ENCODE results near the gene FBXO5.
"Not testable (repeated sequence)": the region's sequence is repeated elsewhere in the genome, so short reads cannot be mapped to it uniquely, and the experiment has no call there.

Gene FBXO5

DNA sequence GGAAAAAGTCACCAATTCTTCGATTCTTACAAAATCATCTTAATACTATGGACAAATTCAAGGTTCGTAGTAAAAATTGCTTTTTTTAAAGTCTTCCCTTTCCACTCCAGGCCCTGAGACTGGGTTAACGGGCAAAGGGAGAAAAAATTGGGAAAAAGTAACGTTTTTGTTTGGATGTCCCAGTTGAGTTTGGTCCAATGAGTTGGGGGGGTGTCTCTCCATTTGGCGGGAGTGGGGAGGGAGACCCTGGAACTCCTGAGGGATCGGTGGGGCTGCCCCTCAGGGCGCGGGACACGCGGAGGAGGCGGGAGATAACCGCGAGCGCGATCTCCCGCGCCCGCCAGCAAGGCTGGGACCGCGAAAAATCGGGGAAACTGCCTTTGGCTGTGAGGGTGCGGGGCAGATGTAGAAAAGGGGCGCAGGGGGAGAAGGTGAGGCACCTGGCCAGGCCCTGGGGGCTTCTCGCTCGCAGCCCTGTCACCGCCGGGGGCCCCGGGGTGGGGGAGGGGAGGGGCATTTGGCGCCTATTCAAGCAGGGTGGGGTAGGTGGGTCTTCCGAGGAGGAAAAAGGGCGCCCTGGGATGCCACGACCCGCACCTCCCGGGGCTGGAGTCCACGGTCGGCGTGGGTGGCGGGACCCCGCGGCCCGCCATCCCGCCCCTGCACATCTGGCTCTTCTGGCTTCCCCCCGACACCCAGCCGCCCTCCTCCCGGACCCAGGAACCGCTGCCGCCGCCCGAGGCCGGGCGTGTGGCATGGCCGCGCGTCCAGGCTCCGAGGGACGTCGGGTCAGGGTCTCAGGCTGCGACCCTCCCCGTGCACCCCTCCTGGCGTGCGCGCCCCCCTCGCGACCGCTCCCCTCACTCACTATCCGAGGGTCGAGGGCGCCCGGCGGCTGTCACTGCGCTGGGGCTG is 595 bp downstream of the FBXO5 start:
- ATAC-seq (replicated peaks) (no peak), DNase-seq (no peak)
- H3K27me3 Mint-ChIP-seq = no peaks in the 10 kb centered on the region
- no peaks in the 10 kb centered on the region for H3K9me3 Mint-ChIP-seq
- peaks cover 32 to 46% of the 10 kb centered on the region in 2 donors for H3K4me1 Mint-ChIP-seq (ENCODE audit: low read depth in 2 of 2)
- H3K4me3 Mint-ChIP-seq = peak overlapping the region; percentile 90 to 91
- H3K27ac Mint-ChIP-seq = peak overlapping the region; percentile 38 to 92
- H3K36me3 Mint-ChIP-seq (ENCODE audit: insufficient read depth) = peaks cover 31% of the 10 kb centered on the region

DNA sequence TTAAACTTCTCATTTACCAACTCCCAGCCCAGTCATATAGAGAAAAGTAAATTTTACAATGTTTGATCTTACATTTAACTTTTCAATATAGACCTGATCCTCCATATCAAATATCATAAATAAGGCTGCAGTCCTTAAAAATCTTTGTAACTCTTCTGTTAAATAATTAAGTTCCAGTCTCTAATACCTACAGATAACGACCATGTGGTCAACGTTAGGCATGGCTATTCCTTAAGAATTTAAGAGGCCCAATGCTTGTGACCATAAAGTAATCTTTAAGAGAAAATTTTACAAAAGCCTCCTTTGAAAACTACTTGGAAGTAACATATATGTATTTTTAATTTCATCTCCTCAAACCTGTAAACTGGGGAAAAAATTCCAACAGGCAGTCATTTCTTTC is 1.6 kb downstream of the FBXO5 start:
- no peaks in the 10 kb centered on the region for H3K9me3 Mint-ChIP-seq
- peaks cover 28% of the 10 kb centered on the region for H3K36me3 Mint-ChIP-seq (ENCODE audit: insufficient read depth)
- no peak overlapping the region for H3K27ac Mint-ChIP-seq
- DNase-seq (no peak), ATAC-seq (replicated peaks) (no peak)
- H3K4me3 Mint-ChIP-seq = peak overlapping the region in 1 of 2 donors; percentile 90
- no peaks in the 10 kb centered on the region for H3K27me3 Mint-ChIP-seq
- H3K4me1 Mint-ChIP-seq (ENCODE audit: low read depth in 2 of 2) = peaks cover 34 to 51% of the 10 kb centered on the region in 2 donors

DNA sequence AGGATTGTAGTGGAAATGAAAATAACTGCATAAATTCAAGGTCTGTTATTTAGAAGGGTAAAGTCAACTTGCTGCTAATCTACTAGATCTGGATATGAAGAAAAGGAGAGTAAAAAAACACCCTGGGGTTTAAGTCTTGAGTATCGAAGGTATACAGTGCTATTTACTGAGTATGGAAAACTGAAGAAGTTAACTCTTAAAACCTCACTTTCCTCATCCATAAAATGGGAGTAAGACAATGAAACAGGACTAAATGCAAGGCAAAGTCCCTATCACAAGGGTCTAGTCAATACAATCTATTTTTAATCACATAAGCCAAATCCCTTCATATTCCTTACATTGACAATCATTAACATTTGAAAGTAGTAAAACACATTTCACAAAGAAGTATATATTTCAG is 2.2 kb downstream of the FBXO5 start:
- Mint-ChIP-seq H3K36me3 (ENCODE audit: insufficient read depth) (peaks cover 28% of the 10 kb centered on the region), H3K4me3 (peak overlapping the region in 1 of 2 donors; percentile 90), H3K9me3 (no peaks in the 10 kb centered on the region), H3K27me3 (no peaks in the 10 kb centered on the region), H3K4me1 (ENCODE audit: low read depth in 2 of 2) (peaks cover 34 to 54% of the 10 kb centered on the region in 2 donors), H3K27ac (no peak overlapping the region)
- DNase-seq (no peak), ATAC-seq (replicated peaks) (no peak)

DNA sequence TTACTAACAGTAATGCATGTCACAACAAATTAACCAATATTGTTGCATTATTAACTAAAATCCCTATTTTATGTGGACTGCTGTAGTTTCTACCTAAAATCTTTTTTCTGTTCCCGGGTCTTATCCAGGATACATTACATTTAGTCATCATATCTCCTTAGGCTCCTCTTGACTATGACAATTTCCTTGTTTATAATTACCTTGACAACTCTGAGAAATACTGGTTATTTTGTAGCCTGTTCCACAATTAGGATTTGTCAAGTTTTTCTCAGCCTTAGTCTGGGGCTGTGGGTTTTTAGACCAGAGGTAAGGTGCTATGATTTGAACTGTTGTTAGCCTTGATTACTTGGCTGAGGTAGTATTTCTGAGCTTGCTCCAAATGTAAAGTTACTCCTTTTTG is 3.7 kb downstream of the FBXO5 start:
- Mint-ChIP-seq H3K4me1 (ENCODE audit: low read depth in 2 of 2) (peaks cover 30 to 53% of the 10 kb centered on the region in 2 donors), H3K27me3 (no peaks in the 10 kb centered on the region), H3K9me3 (no peaks in the 10 kb centered on the region), H3K4me3 (no peak overlapping the region), H3K27ac (no peak overlapping the region), H3K36me3 (ENCODE audit: insufficient read depth) (peaks cover 31% of the 10 kb centered on the region)
- ATAC-seq (replicated peaks) (no peak), DNase-seq (no peak)

DNA sequence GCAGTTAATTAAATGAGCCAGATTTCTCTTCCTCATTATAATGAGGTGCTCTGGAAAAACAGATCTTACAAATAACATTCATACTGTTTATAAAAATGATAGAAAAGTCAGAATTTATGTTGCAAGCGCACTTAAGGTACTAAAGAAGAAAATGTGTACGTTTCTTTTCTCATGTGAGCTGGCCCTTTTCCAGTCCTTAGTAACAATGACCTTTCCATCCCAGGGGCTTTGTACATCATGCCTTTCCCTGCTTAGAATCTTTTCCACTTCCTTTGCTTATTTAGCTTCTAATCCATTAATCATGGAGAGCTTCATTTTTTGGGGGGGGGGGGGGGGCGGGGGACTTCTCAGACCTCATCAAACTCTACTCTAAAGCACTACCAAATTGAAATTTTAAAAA is 4.8 kb downstream of the FBXO5 start:
- Mint-ChIP-seq H3K9me3 (no peaks in the 10 kb centered on the region), H3K4me1 (ENCODE audit: low read depth in 2 of 2) (peaks cover 26 to 50% of the 10 kb centered on the region in 2 donors), H3K27me3 (no peaks in the 10 kb centered on the region), H3K36me3 (ENCODE audit: insufficient read depth) (peaks cover 30% of the 10 kb centered on the region), H3K4me3 (no peak overlapping the region), H3K27ac (no peak overlapping the region)
- no peak for ATAC-seq (replicated peaks)
- DNase-seq = no peak

DNA sequence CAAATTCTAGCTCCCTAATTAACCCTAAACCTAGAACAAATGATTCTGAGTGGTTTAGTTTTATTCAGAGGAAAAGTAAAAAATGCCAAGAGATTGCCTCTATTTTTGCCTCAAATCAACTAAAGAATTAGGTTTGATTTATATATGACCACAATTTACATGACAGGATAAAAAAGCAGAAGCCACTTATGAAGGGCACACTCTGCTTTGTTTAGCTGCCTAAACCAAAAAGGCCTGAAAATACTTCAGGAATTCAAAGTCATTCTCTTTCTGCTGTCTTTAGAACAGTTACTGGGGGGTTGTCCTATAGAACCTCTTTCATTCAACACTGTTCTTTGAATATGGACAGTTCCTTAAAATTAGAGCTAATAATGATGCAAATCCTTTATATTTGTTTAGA is 5.3 kb downstream of the FBXO5 start:
- ATAC-seq (replicated peaks) (no peak), DNase-seq (no peak)
- H3K4me1 Mint-ChIP-seq (ENCODE audit: low read depth in 2 of 2) = peaks cover 26 to 50% of the 10 kb centered on the region in 2 donors
- H3K36me3 Mint-ChIP-seq (ENCODE audit: insufficient read depth) = peaks cover 31% of the 10 kb centered on the region
- no peak overlapping the region for H3K4me3 Mint-ChIP-seq
- H3K27ac Mint-ChIP-seq = no peak overlapping the region
- no peaks in the 10 kb centered on the region for H3K27me3 Mint-ChIP-seq
- H3K9me3 Mint-ChIP-seq = no peaks in the 10 kb centered on the region

DNA sequence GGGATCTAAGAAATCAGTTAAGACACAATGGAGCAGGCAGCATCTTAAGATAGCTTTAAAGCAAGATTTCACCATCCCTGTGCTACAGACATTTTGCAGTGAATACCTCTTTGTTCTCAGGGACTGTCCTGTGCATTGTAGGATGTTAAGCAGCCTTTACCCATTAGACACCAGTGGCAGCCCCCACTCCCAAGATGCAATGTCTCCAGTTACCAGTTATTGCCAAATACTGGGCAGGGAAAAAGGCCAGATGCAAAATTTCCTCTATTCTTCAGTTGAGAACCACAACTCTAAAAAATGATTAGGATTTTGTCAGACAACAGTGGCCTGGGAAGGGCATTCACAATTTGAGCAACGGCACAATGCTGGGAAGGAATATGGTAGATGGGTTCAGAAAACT is 6.1 kb downstream of the FBXO5 start:
- H3K27me3 Mint-ChIP-seq = no peaks in the 10 kb centered on the region
- H3K4me3 Mint-ChIP-seq = no peak overlapping the region
- peaks cover 22 to 47% of the 10 kb centered on the region in 2 donors for H3K4me1 Mint-ChIP-seq (ENCODE audit: low read depth in 2 of 2)
- peak overlapping the region in 1 of 2 donors; percentile 57 for H3K27ac Mint-ChIP-seq
- ATAC-seq (replicated peaks) (no peak), DNase-seq (no peak)
- H3K36me3 Mint-ChIP-seq (ENCODE audit: insufficient read depth) = peaks cover 32% of the 10 kb centered on the region
- no peaks in the 10 kb centered on the region for H3K9me3 Mint-ChIP-seq

DNA sequence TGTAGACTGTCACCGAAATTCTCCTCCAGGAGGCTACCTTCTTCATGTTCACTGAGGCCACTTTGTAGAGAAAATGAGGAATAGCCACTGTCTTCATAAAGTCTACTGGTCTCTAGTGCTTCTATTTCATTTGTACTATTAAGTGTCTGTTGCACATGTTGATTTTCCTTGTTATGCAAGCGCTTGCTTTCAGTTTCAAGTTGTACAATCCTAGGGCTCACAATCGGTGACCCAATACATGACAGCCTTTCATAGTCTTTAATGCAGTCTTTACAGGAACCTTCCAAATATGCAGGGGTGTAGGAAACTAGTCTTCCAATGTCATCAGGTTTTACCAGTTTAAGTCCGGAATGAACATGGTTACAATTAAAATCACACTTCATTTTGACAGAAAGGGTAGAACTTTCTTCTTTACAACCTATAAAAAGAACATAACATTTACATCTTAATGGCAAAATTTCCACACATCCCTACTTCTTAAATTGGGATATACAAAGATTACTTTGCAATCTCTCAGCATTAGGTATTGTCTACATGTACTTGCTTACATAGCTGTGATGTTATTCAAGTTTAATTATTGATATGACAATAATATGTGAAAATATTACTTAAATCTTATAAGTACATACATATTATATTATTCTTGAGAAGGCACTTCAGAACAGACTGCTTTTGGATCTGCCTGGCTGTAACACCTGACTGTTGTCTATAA is 7.5 kb downstream of the FBXO5 start:
- no peaks in the 10 kb centered on the region for H3K27me3 Mint-ChIP-seq
- peaks cover 37% of the 10 kb centered on the region for H3K36me3 Mint-ChIP-seq (ENCODE audit: insufficient read depth)
- H3K9me3 Mint-ChIP-seq = no peaks in the 10 kb centered on the region
- H3K27ac Mint-ChIP-seq = peak overlapping the region; percentile 52 to 65
- ATAC-seq (replicated peaks) (peak; percentile 95), DNase-seq (peak in 2 of 3 experiments; percentile 11 to 13)
- H3K4me1 Mint-ChIP-seq (ENCODE audit: low read depth in 2 of 2) = peaks cover 15 to 36% of the 10 kb centered on the region in 2 donors
- peak overlapping the region; percentile 61 to 64 for H3K4me3 Mint-ChIP-seq

DNA sequence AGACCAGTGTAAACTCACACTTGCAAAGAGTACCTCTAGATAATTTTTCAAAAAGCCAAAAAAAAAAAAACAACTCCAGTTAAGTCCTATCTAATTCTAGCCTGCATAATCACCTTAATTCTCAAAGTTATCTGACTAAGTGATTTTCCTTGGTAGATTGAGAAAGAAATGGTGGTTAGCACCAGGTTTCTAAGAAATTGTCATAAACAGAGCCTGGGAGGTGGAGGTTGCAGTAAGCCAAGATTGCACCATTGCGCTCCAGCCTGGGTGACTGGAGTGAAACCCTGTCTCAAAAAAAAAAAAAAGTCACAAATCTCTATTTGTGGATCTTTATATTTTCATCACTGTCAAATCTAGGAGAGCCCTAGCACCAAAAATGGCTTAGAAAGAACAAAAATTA is 8.9 kb downstream of the FBXO5 start:
- Mint-ChIP-seq H3K36me3 (ENCODE audit: insufficient read depth) (peaks cover 41% of the 10 kb centered on the region), H3K4me3 (peak overlapping the region in 1 of 2 donors; percentile 25), H3K4me1 (ENCODE audit: low read depth in 2 of 2) (peaks cover 12 to 33% of the 10 kb centered on the region in 2 donors), H3K9me3 (peaks cover 6 to 7% of the 10 kb centered on the region in 2 donors), H3K27ac (peak overlapping the region; percentile 53 to 64), H3K27me3 (no peaks in the 10 kb centered on the region)
- no peak for DNase-seq
- ATAC-seq (replicated peaks) = no peak

DNA sequence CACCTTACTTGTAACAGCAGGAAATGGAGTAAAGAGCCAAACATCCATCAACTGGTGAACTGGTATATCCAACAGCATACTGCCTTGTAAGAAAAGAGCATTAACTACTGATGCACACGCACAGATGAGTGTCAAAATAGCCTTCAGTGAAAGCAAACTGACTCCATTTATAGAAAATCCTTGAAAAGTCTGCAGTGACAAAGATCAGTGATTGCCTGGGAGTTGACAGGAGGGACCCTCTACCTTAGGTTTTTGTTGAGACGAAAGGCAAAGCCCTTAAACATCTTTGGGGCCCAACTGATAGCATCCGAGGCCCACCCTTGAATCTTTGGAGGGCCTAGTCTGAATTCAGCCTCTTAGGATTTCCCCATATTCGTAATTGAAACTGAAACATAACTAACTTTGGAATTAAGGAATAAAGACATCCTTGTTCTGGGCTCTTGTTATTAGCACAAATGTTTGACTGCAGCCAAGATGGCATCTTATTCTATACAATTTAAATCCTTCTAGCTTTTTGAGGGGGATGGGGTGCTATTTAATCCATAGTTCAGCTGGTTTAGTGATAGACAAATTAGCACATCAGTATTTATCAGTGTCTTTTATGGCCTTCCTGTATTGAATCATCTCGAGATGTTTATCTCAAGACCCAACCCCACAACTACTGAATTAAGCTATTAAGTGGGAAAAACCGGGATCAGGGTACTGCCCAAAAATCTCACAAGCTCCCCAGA is 13.0 kb downstream of the FBXO5 start:
- no peak overlapping the region for H3K4me3 Mint-ChIP-seq
- H3K27me3 Mint-ChIP-seq = no peaks in the 10 kb centered on the region
- DNase-seq = no peak
- H3K9me3 Mint-ChIP-seq = peaks cover 12 to 18% of the 10 kb centered on the region in 2 donors
- H3K27ac Mint-ChIP-seq = no peak overlapping the region
- H3K36me3 Mint-ChIP-seq (ENCODE audit: insufficient read depth) = peaks cover 36% of the 10 kb centered on the region
- ATAC-seq (replicated peaks) = no peak
- H3K4me1 Mint-ChIP-seq (ENCODE audit: low read depth in 2 of 2) = peaks cover 0 to 7% of the 10 kb centered on the region in 2 donors

DNA sequence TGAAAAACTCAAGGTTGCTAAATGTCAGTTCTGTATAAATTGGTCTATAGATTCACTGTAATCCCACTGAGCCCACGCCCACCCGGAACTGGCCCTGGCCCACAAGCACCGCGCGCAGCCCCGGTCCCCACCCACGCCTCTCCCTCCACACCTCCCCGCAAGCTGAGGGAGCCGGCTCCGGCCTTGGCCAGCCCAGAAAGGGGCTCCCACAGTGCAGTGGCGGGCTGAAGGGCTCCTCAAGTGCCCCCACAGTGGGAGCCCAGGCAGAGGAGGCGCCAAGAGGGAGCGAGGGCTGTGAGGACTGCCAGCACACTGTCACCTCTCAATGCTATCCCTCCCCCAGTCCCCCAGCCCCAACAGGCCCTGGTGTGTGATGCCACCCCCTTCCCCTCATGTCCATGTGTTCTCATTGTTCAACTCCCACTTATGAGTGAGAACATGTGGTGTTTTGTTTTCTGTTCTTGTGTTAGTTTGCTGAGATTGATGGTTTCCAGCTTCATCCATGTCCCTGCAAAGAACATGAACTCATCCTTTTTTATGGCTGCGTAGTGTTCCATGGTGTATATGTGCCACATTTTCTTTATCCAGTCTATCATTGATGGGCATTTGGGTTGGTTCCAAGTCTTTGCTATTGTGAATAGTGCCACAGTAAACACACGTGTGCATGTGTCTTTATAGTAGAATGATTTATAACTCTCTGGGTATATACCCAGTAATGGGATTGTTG is 16.5 kb downstream of the FBXO5 start:
- peaks cover 6 to 14% of the 10 kb centered on the region in 2 donors for H3K27me3 Mint-ChIP-seq
- H3K4me1 Mint-ChIP-seq (ENCODE audit: low read depth in 2 of 2); H3K4me3 Mint-ChIP-seq; DNase-seq; H3K36me3 Mint-ChIP-seq (ENCODE audit: insufficient read depth); H3K27ac Mint-ChIP-seq; ATAC-seq (replicated peaks): not testable (repeated sequence)
- H3K9me3 Mint-ChIP-seq = peaks cover 12 to 18% of the 10 kb centered on the region in 2 donors

DNA sequence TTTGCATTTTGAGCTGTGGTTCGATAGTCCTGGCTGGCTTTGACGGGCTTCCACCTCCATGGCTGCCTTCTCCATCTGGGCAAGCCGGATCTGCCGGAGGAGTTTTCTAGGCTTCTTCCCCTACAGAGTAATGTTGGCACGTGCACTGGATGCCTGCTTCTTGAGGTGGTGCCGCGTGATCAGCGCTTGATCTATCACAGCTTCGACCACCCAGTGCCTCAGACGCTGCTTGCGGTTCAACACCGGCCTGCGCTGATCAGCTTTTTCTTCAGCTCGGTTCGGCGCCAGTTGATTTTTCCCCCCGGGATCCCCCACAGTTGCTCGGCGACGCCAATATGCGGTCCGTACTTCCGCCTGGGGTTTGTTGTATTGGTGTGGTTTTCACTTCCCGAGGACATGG is 23.5 kb downstream of the FBXO5 start:
- Mint-ChIP-seq H3K4me3 (no peak overlapping the region), H3K36me3 (ENCODE audit: insufficient read depth) (no peaks in the 10 kb centered on the region), H3K9me3 (no peaks in the 10 kb centered on the region), H3K27me3 (peaks cover 38 to 54% of the 10 kb centered on the region in 2 donors), H3K27ac (no peak overlapping the region), H3K4me1 (ENCODE audit: low read depth in 2 of 2) (no peaks in the 10 kb centered on the region)
- no peak for ATAC-seq (replicated peaks)
- no peak for DNase-seq

DNA sequence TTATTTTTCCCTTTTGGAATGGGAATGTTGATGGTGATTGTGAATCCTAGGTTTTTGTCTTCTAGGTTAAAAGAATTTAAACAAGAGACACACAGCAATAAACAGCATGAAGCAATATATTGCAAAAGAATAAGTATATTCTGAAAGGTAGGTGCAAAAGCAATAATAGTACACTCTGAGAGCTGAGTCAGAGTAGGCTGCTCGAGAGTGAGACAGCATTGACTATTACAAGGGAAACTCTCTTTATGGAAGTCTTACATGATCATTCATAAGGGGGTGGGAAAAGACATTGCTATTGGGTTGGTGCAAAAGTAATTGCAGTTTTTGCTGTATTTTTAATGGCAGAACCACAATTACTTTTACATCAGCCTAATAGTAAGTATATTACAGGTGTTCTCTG is 25.0 kb downstream of the FBXO5 start:
- no peak for DNase-seq

More for the DNA sequence above, 25.0 kb downstream of the FBXO5 start:
- Mint-ChIP-seq H3K27me3 (peaks cover 47 to 62% of the 10 kb centered on the region in 2 donors), H3K9me3 (no peaks in the 10 kb centered on the region), H3K36me3 (ENCODE audit: insufficient read depth) (no peaks in the 10 kb centered on the region), H3K27ac (no peak overlapping the region), H3K4me3 (no peak overlapping the region), H3K4me1 (ENCODE audit: low read depth in 2 of 2) (no peaks in the 10 kb centered on the region)
- no peak for ATAC-seq (replicated peaks)
